Keratinocyte (primary cell): Measurements from ENCODE around the gene ASS1. TPM values are rescaled to one million over a fixed set of nuclear protein-coding genes. Genes with fewer than 3 reads are reported as not detected.

ENCODE experiments used
- DNase-seq: peaks from one replicate; pipeline ENCODE4 v3.0.0-alpha.2; 2011; ENCODE audit warnings: low read depth, missing footprints, low spot score
- FAIRE-seq: peaks from 2 replicates; lab custom pipeline; 2011; peaks lifted over from hg19 to GRCh38; lab: Jason Lieb, UNC
- H2AFZ ChIP-seq: 2 replicates; pipeline ENCODE4 v1.6.0; 2012; ENCODE audit warnings: low read length, control low read depth, inconsistent platforms; ENCODE audit not compliant: control insufficient read depth
- H3K27ac ChIP-seq: 2 replicates; pipeline ENCODE4 v1.5.1; 2011; ENCODE audit warnings: low read length; ENCODE audit not compliant: control insufficient read depth, insufficient read depth
- H3K27me3 ChIP-seq: 3 replicates; pipeline ENCODE4 v1.6.0; 2011; ENCODE audit warnings: low read length; ENCODE audit not compliant: control insufficient read depth, insufficient read depth; ENCODE audit errors: extremely low read depth
- H3K36me3 ChIP-seq, 2 experiments: 2 replicates in 1 of 2; 3 replicates in 1 of 2; pipeline ENCODE4 v1.5.1; 2011; ENCODE audit warnings: low read length in 2 of 2, mild to moderate bottlenecking in 1 of 2; ENCODE audit not compliant: control insufficient read depth in 2 of 2, insufficient read depth in 2 of 2; ENCODE audit errors: extremely low read depth in 1 of 2
- H3K4me1 ChIP-seq: 3 replicates; pipeline ENCODE4 v1.5.1; 2011; ENCODE audit warnings: low read length; ENCODE audit not compliant: control insufficient read depth, insufficient read depth; ENCODE audit errors: extremely low read depth
- H3K4me2 ChIP-seq: 3 replicates; pipeline ENCODE4 v1.6.0; 2011; ENCODE audit warnings: low read depth, low read length; ENCODE audit not compliant: control insufficient read depth, insufficient read depth; ENCODE audit errors: extremely low read depth
- H3K4me3 ChIP-seq, 3 experiments: fragments of 200-600 bp in 1 of 3; sonication (generic) in 1 of 3; 2 replicates in 2 of 3; 3 replicates in 1 of 3; pipeline ENCODE4 v1.5.1; 2011 to 2016; ENCODE audit warnings: low read length in 3 of 3, mild to moderate bottlenecking in 3 of 3, control low read depth in 2 of 3, inconsistent platforms in 1 of 3, low read depth in 1 of 3, mixed read lengths in 1 of 3, mixed run types in 1 of 3, moderate library complexity in 1 of 3; ENCODE audit not compliant: control insufficient read depth in 2 of 3, insufficient read depth in 2 of 3; ENCODE audit errors: extremely low read depth in 1 of 3
- H3K79me2 ChIP-seq: 2 replicates; pipeline ENCODE4 v1.6.0; 2012; ENCODE audit warnings: low read length; ENCODE audit not compliant: control insufficient read depth, insufficient read depth
- H3K9ac ChIP-seq: 3 replicates; pipeline ENCODE4 v1.6.0; 2011; ENCODE audit warnings: low read length; ENCODE audit not compliant: control insufficient read depth, insufficient read depth; ENCODE audit errors: extremely low read depth
- H3K9me1 ChIP-seq: 3 replicates; pipeline ENCODE4 v1.6.0; 2011; ENCODE audit warnings: low read length; ENCODE audit not compliant: control insufficient read depth, insufficient read depth; ENCODE audit errors: extremely low read depth
- H3K9me3 ChIP-seq: 2 replicates; pipeline ENCODE4 v1.5.1; 2012; ENCODE audit warnings: low read depth, low read length; ENCODE audit not compliant: control insufficient read depth
- H4K20me1 ChIP-seq: 3 replicates; pipeline ENCODE4 v1.6.0; 2011; ENCODE audit warnings: low read length; ENCODE audit not compliant: control insufficient read depth, insufficient read depth; ENCODE audit errors: extremely low read depth
- CTCF ChIP-seq, 3 experiments: IDR thresholded peaks in 1 of 3; conservative IDR thresholded peaks in 1 of 3; optimal IDR thresholded peaks in 1 of 3; 2 replicates in 2 of 3; 3 replicates in 1 of 3; pipeline versions ENCODE3 to v1.5.1; 2011; ENCODE audit warnings: low read length in 3 of 3, mild to moderate bottlenecking in 3 of 3, moderate library complexity in 2 of 3, control low read depth in 1 of 3, inconsistent platforms in 1 of 3; ENCODE audit not compliant: insufficient read depth in 2 of 3; ENCODE audit errors: extremely low read depth in 1 of 3
- EZH2 ChIP-seq: IDR thresholded peaks from one replicate; pipeline ENCODE4 v1.6.1; 2012; ENCODE audit warnings: inconsistent platforms, mild to moderate bottlenecking, low read length, moderate library complexity
- dilution Hi-C: fragments of 300-500 bp; cut with MboI; formaldehyde crosslinking; loops from one replicate; pipeline ENCODE4 v1.7.0; 2020; ENCODE audit warnings: low sequenced_read_pairs; ENCODE audit not compliant: extremely low pct_ligation_motif_present
- polyA plus RNA-seq, 5 experiments: library from polyadenylated mRNA; depleted of rRNA in 3 of 5; stranded (reverse) in 3 of 5; stranded (forward) in 1 of 5; unstranded in 1 of 5; fragments of >200 nt; gene quantifications; 1 replicate in 1 of 5; 2 replicates in 3 of 5; 3 replicates in 1 of 5; pipeline versions ENCODE4 v1.2.1 to v1.2.3, GENCODE V29; 2011 to 2012; ENCODE audit warnings: missing spikeins in 2 of 5, low read depth in 1 of 5, low replicate concordance in 1 of 5

ASS1 gene
- polyA plus RNA-seq, 1 donor (not counting 4 experiments of a cell fraction or from before 2014, with no cell fraction given): 52.4 TPM

- Histone ChIP-seq H3K27ac (no peak overlapping the region), H3K9me3 (no peaks in the 10 kb centered on the region), H3K9ac (no peak overlapping the region), H3K36me3 (no peaks in the 10 kb centered on the region), H3K4me1 (no peaks in the 10 kb centered on the region), H4K20me1 (no peaks in the 10 kb centered on the region), H3K4me2 (no peak overlapping the region), H3K27me3 (no peaks in the 10 kb centered on the region), H2AFZ (no peak overlapping the region), H3K79me2 (no peaks in the 10 kb centered on the region), H3K9me1 (no peaks in the 10 kb centered on the region), H3K4me3 (no peak overlapping the region)
- dilution Hi-C loops: no loop called here
- no peak for DNase-seq
- TF ChIP-seq CTCF (optimal IDR thresholded peaks at IDR 0.05 in 1 of 3, IDR thresholded peaks at IDR 0.05 in 1 of 3, conservative IDR thresholded peaks at IDR 0.05 in 1 of 3; ENCODE audit: extremely low read depth in 1 of 3, insufficient read depth in 2 of 3, low read length in 3 of 3) (no peak), EZH2 (no peak)
- no peak for FAIRE-seq
Observed at GRCh38 chr9:130476151-130476730, 31.5 kb downstream of the ASS1 start.

DNA sequence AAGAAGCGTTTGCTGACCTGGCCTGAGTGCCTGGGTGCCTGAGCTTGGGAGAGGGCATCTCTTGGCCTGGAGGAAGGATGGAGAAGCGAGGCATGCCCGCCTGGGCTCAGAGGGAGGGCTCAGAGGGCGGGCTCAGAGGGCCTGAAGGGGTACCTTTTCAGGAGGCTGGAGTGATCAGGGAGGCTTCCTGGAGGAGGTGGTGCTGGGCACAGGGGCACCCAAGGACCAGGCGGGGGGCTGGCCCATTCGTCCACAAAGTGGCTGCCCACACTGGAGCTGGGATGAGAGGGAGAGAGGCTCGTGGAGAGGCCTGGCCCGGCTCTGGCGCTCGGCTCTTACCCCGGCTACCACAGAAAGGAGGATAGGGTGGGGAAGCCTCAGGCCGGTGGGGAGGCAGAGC, 32.8 kb downstream of the ASS1 start:
- no peaks in the 10 kb centered on the region for H3K4me1 ChIP-seq
- no peaks in the 10 kb centered on the region for H3K9me3 ChIP-seq
- no peaks in the 10 kb centered on the region for H3K79me2 ChIP-seq
- dilution Hi-C loops: no loop called here
- no peak overlapping the region for H3K4me2 ChIP-seq
- no peak for FAIRE-seq
- H3K36me3 ChIP-seq: no peaks in the 10 kb centered on the region
- no peak overlapping the region for H3K4me3 ChIP-seq
- DNase-seq: no peak
- no peaks in the 10 kb centered on the region for H3K27me3 ChIP-seq
- no peaks in the 10 kb centered on the region for H3K9me1 ChIP-seq
- H2AFZ ChIP-seq: no peak overlapping the region
- H3K27ac ChIP-seq: no peak overlapping the region
- TF ChIP-seq CTCF (optimal IDR thresholded peaks at IDR 0.05 in 1 of 3, IDR thresholded peaks at IDR 0.05 in 1 of 3, conservative IDR thresholded peaks at IDR 0.05 in 1 of 3; ENCODE audit: extremely low read depth in 1 of 3, insufficient read depth in 2 of 3, low read length in 3 of 3) (no peak), EZH2 (no peak)
- H3K9ac ChIP-seq: no peak overlapping the region
- no peaks in the 10 kb centered on the region for H4K20me1 ChIP-seq
